Endodermal cell (in vitro differentiated cells): ENCODE results near the gene OR2A14. TPM values are rescaled to one million over a fixed set of nuclear protein-coding genes. Genes with fewer than 3 reads are reported as not detected.

Experiments
- DNase-seq: peaks from one replicate; pipeline ENCODE4 v3.0.0-alpha.2; 2017
- H3K27ac ChIP-seq: 2 replicates; pipeline ENCODE4 v1.5.1; 2013; ENCODE audit warnings: mild to moderate bottlenecking, low read depth, low read length, moderate library complexity
- H3K27me3 ChIP-seq: 2 replicates; pipeline ENCODE4 v1.6.1; 2013; ENCODE audit warnings: mild to moderate bottlenecking, low read length, moderate library complexity; ENCODE audit not compliant: insufficient read depth, control insufficient read depth, poor library complexity, severe bottlenecking
- H3K36me3 ChIP-seq: 2 replicates; pipeline ENCODE4 v1.7.0; 2013; ENCODE audit warnings: mild to moderate bottlenecking, low read length, moderate library complexity; ENCODE audit not compliant: control insufficient read depth, insufficient read depth
- H3K4me1 ChIP-seq: one replicate; pipeline ENCODE4 v1.7.0; 2013; ENCODE audit warnings: low read length; ENCODE audit not compliant: control insufficient read depth, insufficient read depth
- H3K4me3 ChIP-seq: 2 replicates; pipeline ENCODE4 v1.5.1; 2013; ENCODE audit warnings: mild to moderate bottlenecking, low read length, moderate library complexity
- H3K9ac ChIP-seq: 2 replicates; pipeline ENCODE4 v1.6.1; 2013; ENCODE audit warnings: mild to moderate bottlenecking, low read length, moderate library complexity; ENCODE audit not compliant: poor library complexity, severe bottlenecking; ENCODE audit errors: extremely low read depth
- H3K9me3 ChIP-seq: 2 replicates; pipeline ENCODE4 v1.6.1; 2013; ENCODE audit warnings: mild to moderate bottlenecking, low read length, moderate library complexity; ENCODE audit not compliant: control insufficient read depth
- H3K27ac Mint-ChIP-seq: 2 replicates; pipeline ENCODE4 v1.8.0; 2020; ENCODE audit warnings: mixed read lengths
- H3K27me3 Mint-ChIP-seq: 2 replicates; pipeline ENCODE4 v1.8.0; 2021; ENCODE audit warnings: mild to moderate bottlenecking, mixed read lengths; ENCODE audit not compliant: insufficient read depth
- H3K36me3 Mint-ChIP-seq: 2 replicates; pipeline ENCODE4 v1.8.0; 2020; ENCODE audit warnings: low read depth, mixed read lengths
- H3K4me1 Mint-ChIP-seq: 2 replicates; pipeline ENCODE4 v1.8.0; 2020; ENCODE audit warnings: mixed read lengths
- H3K4me3 Mint-ChIP-seq: 2 replicates; pipeline ENCODE4 v1.8.0; 2020; ENCODE audit warnings: mild to moderate bottlenecking, moderate library complexity, mixed read lengths
- H3K9me3 Mint-ChIP-seq: 2 replicates; pipeline ENCODE4 v1.8.0; 2020; ENCODE audit warnings: mild to moderate bottlenecking, mixed read lengths
- WGBS, 2 experiments: methylation state at CpG; one replicate each; pipeline versions ENCODE4 v1.1.5 to v1.1.7; 2013; ENCODE audit warnings: missing lambda C conversion rate in 2 of 2, mixed read lengths in 1 of 2; ENCODE audit not compliant: insufficient coverage in 1 of 2, insufficient read length in 1 of 2; 5-methylcytosine and 5-hydroxymethylcytosine counted together
- long read RNA-seq, 4 experiments: library from polyadenylated mRNA in 2 of 4; library from RNA in 1 of 4; library from capped mRNA in 1 of 4; stranded (forward) in 3 of 4; unstranded in 1 of 4; transcript quantifications; one replicate each; pipeline ENCODE4 v2.0.0, GENCODE V29; 2020 to 2021; ENCODE audit warnings: inconsistent platforms in 1 of 4
- polyA plus RNA-seq, 2 experiments: library from polyadenylated mRNA; stranded (reverse); fragments of 50-300 nt; gene quantifications; one replicate each; pipeline ENCODE4 v1.2.3, GENCODE V29; 2013
- total RNA-seq, 2 donors: library from RNA; stranded (reverse); fragmentation: NEBNext Ultra II Directional in 1 of 2; extraction: Animal tissue kit (Norgen Biotek cat#: 25700) in 1 of 2; gene quantifications; 2 replicates in 1 of 2; 3 replicates in 1 of 2; pipeline ENCODE4 v1.2.1, GENCODE V29; 2021
- TF ChIP-seq, protein P1 (sequence below): fragments of 200-600 bp; sonication (generic); conservative IDR thresholded peaks from 2 replicates; pipeline ENCODE4 v1.5.0; 2021; ENCODE audit warnings: antibody characterized with exemption, mild to moderate bottlenecking

Gene OR2A14
- not detected for total RNA-seq
- polyA plus RNA-seq (2013, experiment 1 of 2) = not detected
- polyA plus RNA-seq (2013, experiment 2 of 2) = not detected
- long read RNA-seq, experiment 1 = 0 reads
- long read RNA-seq, experiment 2 = 0 reads
- long read RNA-seq, experiment 3 = 0 reads
- long read RNA-seq, experiment 4 = 0 reads

GRCh38 chr7:144122876-144123275 is at the start of gene OR2A14:
TSS of gene OR2A14 (plus strand) at chr7:144123176. CDS start at chr7:144129113, 5,937 bp downstream.
- H3K4me1 ChIP-seq = no peaks in the 10 kb centered on the region
- Mint-ChIP-seq H3K27ac (no peak within 1 kb of the TSS), H3K4me3 (no peak within 1 kb of the TSS), H3K36me3 (no peaks in the 10 kb centered on the region), H3K4me1 (no peaks in the 10 kb centered on the region), H3K9me3 (peaks cover 1% of the 10 kb centered on the region), H3K27me3 (no peaks in the 10 kb centered on the region)
- TF ChIP-seq, protein P1, sequence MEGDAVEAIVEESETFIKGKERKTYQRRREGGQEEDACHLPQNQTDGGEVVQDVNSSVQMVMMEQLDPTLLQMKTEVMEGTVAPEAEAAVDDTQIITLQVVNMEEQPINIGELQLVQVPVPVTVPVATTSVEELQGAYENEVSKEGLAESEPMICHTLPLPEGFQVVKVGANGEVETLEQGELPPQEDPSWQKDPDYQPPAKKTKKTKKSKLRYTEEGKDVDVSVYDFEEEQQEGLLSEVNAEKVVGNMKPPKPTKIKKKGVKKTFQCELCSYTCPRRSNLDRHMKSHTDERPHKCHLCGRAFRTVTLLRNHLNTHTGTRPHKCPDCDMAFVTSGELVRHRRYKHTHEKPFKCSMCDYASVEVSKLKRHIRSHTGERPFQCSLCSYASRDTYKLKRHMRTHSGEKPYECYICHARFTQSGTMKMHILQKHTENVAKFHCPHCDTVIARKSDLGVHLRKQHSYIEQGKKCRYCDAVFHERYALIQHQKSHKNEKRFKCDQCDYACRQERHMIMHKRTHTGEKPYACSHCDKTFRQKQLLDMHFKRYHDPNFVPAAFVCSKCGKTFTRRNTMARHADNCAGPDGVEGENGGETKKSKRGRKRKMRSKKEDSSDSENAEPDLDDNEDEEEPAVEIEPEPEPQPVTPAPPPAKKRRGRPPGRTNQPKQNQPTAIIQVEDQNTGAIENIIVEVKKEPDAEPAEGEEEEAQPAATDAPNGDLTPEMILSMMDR = no peak
- no peak for DNase-seq
- WGBS, 2 experiments = 100% methylated on average over 1 of the region's 1 CpG; no CpG with 5 or more reads in 1 of the 2 experiments
- H3K9me3 ChIP-seq = no peaks in the 10 kb centered on the region
- H3K27ac ChIP-seq = no peak within 1 kb of the TSS
- no peak within 1 kb of the TSS for H3K9ac ChIP-seq
- H3K27me3 ChIP-seq = no peaks in the 10 kb centered on the region
- H3K4me3 ChIP-seq = no peak within 1 kb of the TSS
- H3K36me3 ChIP-seq = no peaks in the 10 kb centered on the region

DNA sequence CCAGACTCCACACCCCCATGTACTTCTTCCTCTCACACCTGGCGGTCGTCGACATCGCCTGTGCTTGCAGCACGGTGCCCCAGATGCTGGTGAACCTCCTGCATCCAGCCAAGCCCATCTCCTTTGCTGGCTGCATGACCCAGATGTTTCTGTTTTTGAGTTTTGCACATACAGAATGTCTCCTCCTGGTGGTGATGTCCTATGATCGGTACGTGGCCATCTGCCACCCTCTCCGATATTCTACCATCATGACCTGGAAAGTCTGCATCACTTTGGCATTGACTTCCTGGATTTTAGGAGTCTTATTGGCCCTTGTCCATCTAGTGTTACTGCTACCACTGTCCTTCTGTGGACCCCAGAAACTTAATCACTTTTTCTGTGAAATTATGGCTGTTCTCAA is 48.6 kb upstream of the OR2A14 start:
- no peak overlapping the region for H3K27ac Mint-ChIP-seq
- H3K4me3 ChIP-seq = no peak overlapping the region
- H3K9ac ChIP-seq = no peak overlapping the region
- 93 to 94% methylated on average over 8 of the region's 8 CpGs for WGBS, 2 experiments
- H3K27me3 Mint-ChIP-seq = no peaks in the 10 kb centered on the region
- H3K27me3 ChIP-seq = no peaks in the 10 kb centered on the region
- no peaks in the 10 kb centered on the region for H3K4me1 ChIP-seq
- H3K36me3 ChIP-seq = no peaks in the 10 kb centered on the region
- H3K4me1 Mint-ChIP-seq = no peaks in the 10 kb centered on the region
- TF ChIP-seq, protein P1 = peak; percentile 42
- no peak for DNase-seq
- no peak overlapping the region for H3K4me3 Mint-ChIP-seq
- H3K9me3 Mint-ChIP-seq = no peaks in the 10 kb centered on the region
- H3K27ac ChIP-seq = no peak overlapping the region
- no peaks in the 10 kb centered on the region for H3K9me3 ChIP-seq
- H3K36me3 Mint-ChIP-seq = no peaks in the 10 kb centered on the region

DNA sequence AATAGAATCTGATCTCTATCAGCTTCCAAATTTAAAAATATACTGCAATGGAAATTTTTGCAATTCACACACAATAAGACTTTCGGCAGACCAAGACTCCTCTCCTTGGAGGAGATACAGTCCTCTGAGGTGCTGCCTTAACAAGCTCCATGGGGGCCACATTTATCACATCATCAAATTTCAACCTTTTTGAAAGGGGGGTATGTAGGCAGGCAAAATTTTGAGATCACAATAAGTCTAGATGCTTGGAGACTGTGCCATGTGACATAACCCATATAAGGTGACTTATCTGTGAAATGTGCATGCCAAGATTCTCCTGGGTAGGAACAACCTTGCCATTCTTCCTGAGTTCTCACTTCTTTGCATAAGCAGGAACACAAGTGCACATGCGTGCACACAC is 37.0 kb upstream of the OR2A14 start, which contains the start of gene OR2A12:
Gene OR2A12, plus strand, starts transcription at position 301 of the 400 bp plus-strand sequence. CDS start 8,830 bp downstream, outside the sequence.
- TF ChIP-seq, protein P1 = no peak

More for the DNA sequence above, 37.0 kb upstream of the OR2A14 start, which contains the start of gene OR2A12:
- 88% methylated on average over 2 of the region's 2 CpGs; no CpG with 5 or more reads in 1 of the 2 experiments for WGBS, 2 experiments
- Mint-ChIP-seq H3K27me3 (no peaks in the 10 kb centered on the region), H3K36me3 (no peaks in the 10 kb centered on the region), H3K4me3 (no peak within 1 kb of the TSS), H3K9me3 (peaks cover 3% of the 10 kb centered on the region), H3K27ac (no peak within 1 kb of the TSS), H3K4me1 (peaks cover 1% of the 10 kb centered on the region)
- Histone ChIP-seq H3K36me3 (no peaks in the 10 kb centered on the region), H3K9me3 (peaks cover 4% of the 10 kb centered on the region), H3K4me3 (no peak within 1 kb of the TSS), H3K27ac (no peak within 1 kb of the TSS), H3K4me1 (no peaks in the 10 kb centered on the region), H3K27me3 (no peaks in the 10 kb centered on the region), H3K9ac (no peak within 1 kb of the TSS)
- no peak for DNase-seq
